ENCODE measurements around the gene PCK1. TPM values are rescaled to one million over a fixed set of nuclear protein-coding genes. Genes with fewer than 3 reads are reported as not detected.

PCK1 gene
- total and polyA plus RNA-seq, 2 of the 13 experiments (the other 11 are each of a cell fraction or from before 2014, with no cell fraction given), result 6.5 to 12.6 TPM

DNA sequence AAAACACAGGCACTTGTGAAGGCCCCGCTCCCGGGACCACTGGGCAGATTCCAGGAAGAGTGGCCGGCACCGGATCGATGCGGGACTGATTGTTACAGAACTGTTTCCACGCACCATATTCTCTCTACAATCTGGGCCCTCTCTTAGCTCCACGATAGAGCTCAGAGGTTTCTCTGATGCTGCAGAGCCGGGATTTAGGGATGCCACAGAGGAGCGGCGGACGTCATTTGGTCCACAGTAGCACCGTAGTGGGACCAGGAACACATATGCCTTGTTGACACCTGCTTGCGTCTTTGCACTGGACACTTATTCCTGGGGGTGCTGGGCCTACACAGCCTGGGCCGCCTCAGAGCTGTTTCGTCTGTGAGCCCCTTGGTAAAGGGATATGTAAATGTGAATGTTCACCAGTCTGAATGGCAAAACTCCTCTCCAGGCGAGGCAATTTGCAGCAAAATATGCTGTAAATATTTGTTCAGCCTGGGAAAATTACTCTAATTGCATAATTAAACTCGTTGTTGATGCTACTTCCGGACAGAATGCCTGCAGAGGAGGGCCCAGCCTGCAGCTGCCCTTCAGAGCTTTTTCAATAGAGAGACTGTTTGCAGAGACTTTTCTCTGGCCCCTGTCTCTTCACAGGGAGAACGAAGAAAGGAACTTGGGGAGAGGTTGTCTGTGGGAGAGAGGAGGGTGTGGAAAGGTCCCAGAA, 9.4 kb downstream of the PCK1 start (continued):
- TF ChIP-seq MAFK (conservative IDR thresholded peaks at IDR 0.05 in 1 of 2, IDR thresholded peaks at IDR 0.05 in 1 of 2; ENCODE audit: low read length in 2 of 2), result no peak
- TF ChIP-seq SP2 (CRISPR knock-in tag; IDR thresholded peaks at IDR 0.05), result no peak
- no peak for TF ChIP-seq REL (CRISPR knock-in tag; conservative IDR thresholded peaks at IDR 0.05)
- TF ChIP-seq HNRNPK (IDR thresholded peaks at IDR 0.05; ENCODE audit: low read depth, low read length, poor library complexity, severe bottlenecking), result no peak
- TF ChIP-seq ZFP91 (CRISPR knock-in tag; IDR thresholded peaks at IDR 0.05; ENCODE audit: borderline replicate concordance), result no peak
- TF ChIP-seq ZNF276 (CRISPR knock-in tag; IDR thresholded peaks at IDR 0.05; ENCODE audit: low read depth), result no peak
- TF ChIP-seq ZNF691 (CRISPR knock-in tag; IDR thresholded peaks at IDR 0.05; ENCODE audit: borderline replicate concordance, low read depth), result no peak
- no peak for TF ChIP-seq BCLAF1 (IDR thresholded peaks at IDR 0.05)
- no peak for TF ChIP-seq SNRNP70 (IDR thresholded peaks at IDR 0.05; ENCODE audit: low read depth, low read length)
- no peak for TF ChIP-seq ZNF143 (CRISPR knock-in tag; IDR thresholded peaks at IDR 0.05)
- TF ChIP-seq, protein P1, sequence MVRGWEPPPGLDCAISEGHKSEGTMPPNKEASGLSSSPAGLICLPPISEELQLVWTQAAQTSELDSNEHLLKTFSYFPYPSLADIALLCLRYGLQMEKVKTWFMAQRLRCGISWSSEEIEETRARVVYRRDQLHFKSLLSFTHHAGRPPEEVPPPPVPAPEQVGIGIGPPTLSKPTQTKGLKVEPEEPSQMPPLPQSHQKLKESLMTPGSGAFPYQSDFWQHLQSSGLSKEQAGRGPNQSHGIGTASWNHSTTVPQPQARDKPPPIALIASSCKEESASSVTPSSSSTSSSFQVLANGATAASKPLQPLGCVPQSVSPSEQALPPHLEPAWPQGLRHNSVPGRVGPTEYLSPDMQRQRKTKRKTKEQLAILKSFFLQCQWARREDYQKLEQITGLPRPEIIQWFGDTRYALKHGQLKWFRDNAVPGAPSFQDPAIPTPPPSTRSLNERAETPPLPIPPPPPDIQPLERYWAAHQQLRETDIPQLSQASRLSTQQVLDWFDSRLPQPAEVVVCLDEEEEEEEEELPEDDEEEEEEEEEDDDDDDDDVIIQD (CRISPR knock-in tag; IDR thresholded peaks at IDR 0.05; ENCODE audit: low read depth), result 0 out of 2 replicates have a peak, but pooled peaks have one; percentile 38
- TF ChIP-seq ZNF251 (CRISPR knock-in tag; IDR thresholded peaks at IDR 0.05), result no peak
- TF ChIP-seq ZNF775 (CRISPR knock-in tag; IDR thresholded peaks at IDR 0.05; ENCODE audit: borderline replicate concordance), result no peak
- no peak for TF ChIP-seq ZNF382 (CRISPR knock-in tag; IDR thresholded peaks at IDR 0.05; ENCODE audit: borderline replicate concordance)
- TF ChIP-seq ZNF160 (CRISPR knock-in tag; IDR thresholded peaks at IDR 0.05), result no peak
- TF ChIP-seq ZNF543 (CRISPR knock-in tag; IDR thresholded peaks at IDR 0.05), result no peak
- no peak for TF ChIP-seq ZMYM2 (CRISPR knock-in tag; IDR thresholded peaks at IDR 0.05)
- TF ChIP-seq CBX2 (IDR thresholded peaks at IDR 0.05; ENCODE audit: low read depth, low read length), result peak; percentile 68; the same call in 1 of the 2 replicates
- no peak for TF ChIP-seq CBX2 (CRISPR knock-in tag; IDR thresholded peaks at IDR 0.05; ENCODE audit: low read depth)
- TF ChIP-seq MTF2 (CRISPR knock-in tag; IDR thresholded peaks at IDR 0.05; ENCODE audit: borderline replicate concordance), result no peak
- TF ChIP-seq IRF2 (CRISPR knock-in tag; IDR thresholded peaks at IDR 0.05), result peak; percentile 35; the same call in 1 of the 2 replicates
